HuH-7.5 (cell line): Measurements from ENCODE around the gene PACS1.
"Not testable (repeated sequence)": the region's sequence is repeated elsewhere in the genome, so short reads cannot be mapped to it uniquely, and the experiment has no call there.

Experiments used
- DNase-seq: peaks from one replicate; pipeline ENCODE4 v3.0.0; 2011; ENCODE audit warnings: low spot score

PACS1 gene

GRCh38 chr11:66111158-66111557 lies 41.1 kb downstream of the PACS1 start:
- DNase-seq: no peak

- DNase-seq: no peak
Observed at GRCh38 chr11:66112041-66112491, 42.0 kb downstream of the PACS1 start.

- no peak for DNase-seq
Observed at GRCh38 chr11:66112601-66113499, 42.8 kb downstream of the PACS1 start.

GRCh38 chr11:66114957-66115356 lies 44.9 kb downstream of the PACS1 start:
- not testable (repeated sequence) for DNase-seq

GRCh38 chr11:66115638-66116301 lies 45.7 kb downstream of the PACS1 start:
- DNase-seq: no peak

- DNase-seq: no peak
Observed at GRCh38 chr11:66116576-66117361, 46.7 kb downstream of the PACS1 start.

GRCh38 chr11:66118847-66119246 lies 48.8 kb downstream of the PACS1 start:
- no peak for DNase-seq

- DNase-seq: peak; percentile 65
Observed at GRCh38 chr11:66119348-66120133, 49.5 kb downstream of the PACS1 start.

- no peak for DNase-seq
Observed at GRCh38 chr11:66121466-66121865, 51.4 kb downstream of the PACS1 start.

- DNase-seq: no peak
Observed at GRCh38 chr11:66123902-66124301, 53.8 kb downstream of the PACS1 start.

GRCh38 chr11:66124564-66124963 lies 54.5 kb downstream of the PACS1 start:
- no peak for DNase-seq

GRCh38 chr11:66126064-66126463 lies 56.0 kb downstream of the PACS1 start:
- no peak for DNase-seq

GRCh38 chr11:66126808-66127555 lies 56.9 kb downstream of the PACS1 start:
- DNase-seq: no peak

- DNase-seq: no peak
Observed at GRCh38 chr11:66130978-66131377, 60.9 kb downstream of the PACS1 start.

GRCh38 chr11:66131937-66132632 lies 62.0 kb downstream of the PACS1 start:
- no peak for DNase-seq

- DNase-seq: no peak
Observed at GRCh38 chr11:66133216-66133775, 63.2 kb downstream of the PACS1 start.

- peak; percentile 23 for DNase-seq
Observed at GRCh38 chr11:66136752-66137123, 66.7 kb downstream of the PACS1 start.

GRCh38 chr11:66139817-66140404 lies 69.8 kb downstream of the PACS1 start:
- DNase-seq: no peak
